NCI-H2227 (cell line): ENCODE results near the gene CC2D1A.

ENCODE experiments used
- DNase-seq: peaks from one replicate; lab custom pipeline; 2025; ENCODE audit not compliant: unreplicated experiment; lab: John Stamatoyannopoulos, UW

Gene CC2D1A

GRCh38 chr19:13977803-13978202 lies 71.8 kb downstream of the CC2D1A start:
- DNase-seq = no peak

- DNase-seq = no peak
These were observed 72.6 kb downstream of the CC2D1A start for GRCh38 chr19:13978351-13979243.

GRCh38 chr19:13979244-13979615 lies 73.2 kb downstream of the CC2D1A start:
- no peak for DNase-seq

GRCh38 chr19:13979686-13980085 lies 73.7 kb downstream of the CC2D1A start:
- no peak for DNase-seq

- no peak for DNase-seq
These were observed 74.3 kb downstream of the CC2D1A start for GRCh38 chr19:13980340-13980739.
